ENCODE results near the gene JARID2. TPM values are rescaled to one million over a fixed set of nuclear protein-coding genes. Genes with fewer than 3 reads are reported as not detected.

Gene JARID2
- total and polyA plus RNA-seq, 2 of the 13 experiments (the other 11 are each of a cell fraction or from before 2014, with no cell fraction given), result 7.5 to 10.3 TPM

GRCh38 chr6:15378866-15379265, 133.0 kb downstream of the JARID2 start (continued):
- TF ChIP-seq, protein P1, sequence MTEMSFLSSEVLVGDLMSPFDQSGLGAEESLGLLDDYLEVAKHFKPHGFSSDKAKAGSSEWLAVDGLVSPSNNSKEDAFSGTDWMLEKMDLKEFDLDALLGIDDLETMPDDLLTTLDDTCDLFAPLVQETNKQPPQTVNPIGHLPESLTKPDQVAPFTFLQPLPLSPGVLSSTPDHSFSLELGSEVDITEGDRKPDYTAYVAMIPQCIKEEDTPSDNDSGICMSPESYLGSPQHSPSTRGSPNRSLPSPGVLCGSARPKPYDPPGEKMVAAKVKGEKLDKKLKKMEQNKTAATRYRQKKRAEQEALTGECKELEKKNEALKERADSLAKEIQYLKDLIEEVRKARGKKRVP (CRISPR knock-in tag; IDR thresholded peaks at IDR 0.05), result no peak
- TF ChIP-seq, protein P2, sequence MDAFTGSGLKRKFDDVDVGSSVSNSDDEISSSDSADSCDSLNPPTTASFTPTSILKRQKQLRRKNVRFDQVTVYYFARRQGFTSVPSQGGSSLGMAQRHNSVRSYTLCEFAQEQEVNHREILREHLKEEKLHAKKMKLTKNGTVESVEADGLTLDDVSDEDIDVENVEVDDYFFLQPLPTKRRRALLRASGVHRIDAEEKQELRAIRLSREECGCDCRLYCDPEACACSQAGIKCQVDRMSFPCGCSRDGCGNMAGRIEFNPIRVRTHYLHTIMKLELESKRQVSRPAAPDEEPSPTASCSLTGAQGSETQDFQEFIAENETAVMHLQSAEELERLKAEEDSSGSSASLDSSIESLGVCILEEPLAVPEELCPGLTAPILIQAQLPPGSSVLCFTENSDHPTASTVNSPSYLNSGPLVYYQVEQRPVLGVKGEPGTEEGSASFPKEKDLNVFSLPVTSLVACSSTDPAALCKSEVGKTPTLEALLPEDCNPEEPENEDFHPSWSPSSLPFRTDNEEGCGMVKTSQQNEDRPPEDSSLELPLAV (CRISPR knock-in tag; conservative IDR thresholded peaks at IDR 0.05; ENCODE audit: low read depth), result no peak
- no peak for TF ChIP-seq KDM2A (CRISPR knock-in tag; IDR thresholded peaks at IDR 0.05; ENCODE audit: borderline replicate concordance, low read depth)

DNA sequence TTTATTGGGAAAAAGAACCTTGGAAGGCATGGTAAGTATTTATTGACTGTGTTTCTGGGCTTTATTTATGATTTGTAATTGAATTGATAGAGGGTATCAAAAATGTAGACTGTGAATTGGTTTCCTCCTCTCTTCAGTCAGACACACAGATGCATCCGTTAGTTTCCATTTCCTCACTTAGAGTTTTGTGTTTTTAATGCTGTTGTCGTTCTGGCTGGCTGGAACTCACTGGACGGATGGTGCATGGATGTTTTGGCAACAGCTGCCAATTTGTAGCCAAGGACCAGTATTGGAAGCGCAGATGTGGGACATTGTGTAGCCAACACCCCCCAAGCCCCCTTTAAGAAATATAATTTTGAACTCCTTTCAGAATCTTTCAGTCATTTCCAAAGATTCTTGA, 134.5 kb downstream of the JARID2 start:
- no peaks in the 10 kb centered on the region for H3K9me3 ChIP-seq (ENCODE audit: low read length)
- no peak overlapping the region for H3K27ac ChIP-seq (ENCODE audit: extremely low read length, insufficient read depth, low read length)
- no peaks in the 10 kb centered on the region for H3K36me3 ChIP-seq (replicated peaks in 1 of 2; ENCODE audit: control insufficient read depth in 1 of 2, insufficient read depth in 2 of 2, low read length in 2 of 2)
- no peak overlapping the region for H2AFZ ChIP-seq (ENCODE audit: low read length)
- no peaks in the 10 kb centered on the region for H3K4me1 ChIP-seq (ENCODE audit: insufficient read depth, low read length)
- no peaks in the 10 kb centered on the region for H3K27me3 ChIP-seq (ENCODE audit: control insufficient read depth in 1 of 2, insufficient read depth in 2 of 2, low read length in 2 of 2)
- ChIA-PET CTCF (ENCODE audit: low intra/inter-chr PET ratio, low total read pairs) (no interaction called here), POLR2A (no interaction called here)
- no peak overlapping the region for H3K9ac ChIP-seq (ENCODE audit: insufficient read depth, low read depth, low read length)
- no peak for ATAC-seq
- intact Hi-C loops (cut with micrococcal nuclease; ENCODE audit: unreplicated experiment), result no loop called here
- DNase-seq (ENCODE audit: low spot score), result no peak
- H3K4me2 ChIP-seq (ENCODE audit: low read depth, low read length), result no peak overlapping the region
- no peaks in the 10 kb centered on the region; the same call in 1 of the 2 replicates for H4K20me1 ChIP-seq (ENCODE audit: insufficient read depth, low read length)
- BruUV-seq (replicated peaks), result no TSS peak
- H3K79me2 ChIP-seq (ENCODE audit: insufficient read depth, low read length), result peaks cover 2% of the 10 kb centered on the region
- no peak overlapping the region for H3K4me3 ChIP-seq (replicated peaks in 1 of 3; ENCODE audit: insufficient read depth in 1 of 3, low read depth in 2 of 3, low read length in 3 of 3)
- FAIRE-seq, result no peak
- in situ Hi-C loops (cut with HindIII; ENCODE audit: extremely low pct_ligation_motif_present, low pct_unique_long_range_greater_than_20kb), result loop anchor here (10.0 kb wide), 1 partner anchor 1166 kb away; no protein-coding TSS in a partner anchor
- TF ChIP-seq, protein P3, sequence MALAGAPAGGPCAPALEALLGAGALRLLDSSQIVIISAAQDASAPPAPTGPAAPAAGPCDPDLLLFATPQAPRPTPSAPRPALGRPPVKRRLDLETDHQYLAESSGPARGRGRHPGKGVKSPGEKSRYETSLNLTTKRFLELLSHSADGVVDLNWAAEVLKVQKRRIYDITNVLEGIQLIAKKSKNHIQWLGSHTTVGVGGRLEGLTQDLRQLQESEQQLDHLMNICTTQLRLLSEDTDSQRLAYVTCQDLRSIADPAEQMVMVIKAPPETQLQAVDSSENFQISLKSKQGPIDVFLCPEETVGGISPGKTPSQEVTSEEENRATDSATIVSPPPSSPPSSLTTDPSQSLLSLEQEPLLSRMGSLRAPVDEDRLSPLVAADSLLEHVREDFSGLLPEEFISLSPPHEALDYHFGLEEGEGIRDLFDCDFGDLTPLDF (CRISPR knock-in tag; IDR thresholded peaks at IDR 0.05), result no peak
- no peak for TF ChIP-seq EZH2 (conservative IDR thresholded peaks at IDR 0.05; ENCODE audit: low read depth, low read length)
- WGBS (ENCODE audit: low lambda C conversion rate), result 92% methylated on average over 4 of the region's 4 CpGs

Measured in HepG2 (cell line).